T-helper 2 cell (primary cell): ENCODE results near the gene PALMD.

ENCODE experiments used
- DNase-seq, 5 experiments: peaks; one replicate each; pipeline versions ENCODE4 v3.0.0 to v3.0.0-alpha.2; 2012 to 2022

Gene PALMD

DNA sequence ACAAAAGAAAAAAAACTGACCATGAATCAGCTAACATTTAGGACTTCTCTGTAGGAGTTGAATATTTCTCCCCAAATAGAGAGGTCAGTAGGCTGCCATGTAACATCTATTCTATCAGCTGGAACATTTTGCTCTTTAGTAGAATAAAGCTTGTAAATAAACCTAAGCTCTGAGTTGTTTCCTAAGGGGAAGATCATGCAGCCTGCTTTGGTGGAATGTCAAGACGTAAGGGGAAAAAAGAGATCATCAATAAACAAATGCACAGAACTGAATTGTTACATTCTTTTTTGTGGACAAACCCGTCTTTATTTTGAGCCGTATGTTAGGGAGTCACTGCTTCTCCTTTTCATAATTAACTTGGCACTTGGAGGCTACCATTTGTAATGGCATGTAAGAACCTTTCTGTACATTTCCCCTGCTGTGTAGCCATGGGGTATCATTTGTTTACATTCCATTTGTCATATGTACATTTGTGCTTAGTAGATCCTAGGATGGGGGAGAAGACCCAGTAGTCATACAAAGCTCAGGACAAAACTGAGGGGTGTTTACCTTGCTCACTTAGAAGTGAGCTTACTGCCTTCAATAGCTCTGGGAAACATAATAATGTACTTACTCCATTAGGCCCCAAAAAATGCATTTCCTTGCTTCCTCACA lies 10.8 kb upstream of the PALMD start:
- DNase-seq, result no peak

DNA sequence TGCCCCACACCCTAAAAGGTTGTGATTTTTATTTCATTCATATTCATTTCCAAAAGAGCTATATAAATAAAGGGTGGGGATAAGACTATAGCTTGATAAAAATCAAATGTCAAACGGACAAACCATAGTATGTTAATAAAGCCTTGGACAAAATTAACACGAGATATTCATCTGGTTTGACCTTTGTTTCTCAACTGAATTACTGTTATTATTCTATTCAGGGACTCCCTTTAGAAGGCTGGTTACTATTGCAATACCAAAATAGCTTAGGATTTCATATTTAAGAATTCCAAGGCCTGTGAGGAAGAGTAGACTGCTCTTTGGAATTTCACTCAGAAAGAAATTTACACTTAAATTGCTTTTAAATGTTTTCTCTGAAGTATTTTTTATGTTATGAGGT lies 10.2 kb upstream of the PALMD start:
- no peak for DNase-seq

- no peak for DNase-seq
Measured at GRCh38 chr1:99636647-99637175, 9.2 kb upstream of the PALMD start.

GRCh38 chr1:99638853-99639252 lies 7.1 kb upstream of the PALMD start:
- DNase-seq, result no peak

GRCh38 chr1:99639408-99639807 lies 6.5 kb upstream of the PALMD start:
- DNase-seq, result no peak

- no peak for DNase-seq
Measured at GRCh38 chr1:99639945-99640344, 6.0 kb upstream of the PALMD start.

DNA sequence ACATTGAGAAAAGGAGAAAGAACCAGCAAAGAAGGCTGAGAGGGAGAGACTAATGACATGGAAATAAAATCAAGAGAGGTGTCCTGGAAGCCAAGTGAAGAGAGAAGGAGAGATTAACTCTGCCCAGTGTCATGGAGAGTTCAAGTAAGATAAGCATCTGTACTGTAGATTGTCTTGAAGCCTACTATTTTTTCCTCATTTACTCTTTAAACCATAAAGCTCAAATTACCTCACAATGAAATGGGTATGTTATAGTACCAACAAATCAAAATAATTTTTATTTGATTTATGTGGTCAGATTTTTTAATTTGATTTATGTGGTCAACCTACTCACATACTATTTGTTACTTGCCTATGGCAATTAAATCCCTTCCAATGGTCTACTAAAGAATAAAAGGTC lies 5.2 kb upstream of the PALMD start:
- DNase-seq, result no peak

DNA sequence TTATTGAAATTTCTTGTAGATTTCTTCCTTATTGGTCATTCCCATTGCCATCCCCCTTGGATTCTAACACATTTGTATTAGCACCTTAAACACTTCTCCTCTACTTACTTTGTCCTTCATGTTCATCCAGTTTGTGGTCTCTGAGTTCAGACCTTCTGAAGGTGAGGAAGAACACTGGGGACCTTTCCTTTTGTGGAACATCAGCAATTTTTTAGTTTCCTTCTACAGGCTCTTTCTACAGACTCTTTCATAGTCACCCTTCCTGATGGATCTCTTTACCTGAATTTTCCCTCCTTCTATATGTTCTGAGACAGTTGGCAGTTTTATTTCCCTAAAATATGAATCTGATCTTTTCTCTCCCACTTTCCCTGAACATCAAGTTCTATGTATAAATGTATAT lies 4.4 kb upstream of the PALMD start:
- no peak for DNase-seq

GRCh38 chr1:99642053-99642452 lies 3.9 kb upstream of the PALMD start:
- no peak for DNase-seq

DNA sequence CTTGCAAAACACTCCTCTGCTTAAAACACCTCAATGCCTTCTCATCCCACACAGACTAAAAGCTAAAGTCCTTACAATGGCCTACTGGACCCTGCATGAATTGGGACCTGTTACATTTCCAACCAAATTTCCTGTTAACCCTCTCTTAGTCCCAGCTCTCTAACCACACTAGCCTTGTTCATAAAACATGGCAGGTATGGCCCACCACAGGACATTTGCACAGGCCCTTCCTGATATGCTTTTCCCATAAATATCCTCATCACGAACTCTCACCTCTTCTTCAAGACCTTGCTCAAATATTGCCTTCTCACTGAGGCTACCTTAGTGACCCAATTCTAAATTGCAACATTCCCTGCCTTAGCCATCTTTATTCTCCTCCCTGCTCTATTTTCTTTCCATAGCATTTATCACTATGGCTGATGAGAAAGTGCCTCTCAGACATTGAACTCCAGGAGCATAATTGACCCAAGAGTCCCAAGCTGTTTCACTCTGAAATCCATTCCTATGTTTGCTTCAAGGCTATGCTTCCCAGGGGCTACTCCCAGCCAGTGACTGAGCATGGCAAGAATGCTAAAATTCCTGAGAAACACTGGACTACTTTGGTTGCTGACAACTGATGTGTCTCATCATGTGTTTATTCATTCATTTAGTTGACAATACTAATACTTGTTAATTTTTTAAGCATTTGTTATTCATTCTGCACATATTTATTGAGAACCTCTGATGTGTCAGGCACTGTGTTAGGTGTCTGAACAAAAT lies 2.7 kb upstream of the PALMD start:
- DNase-seq, result no peak

DNA sequence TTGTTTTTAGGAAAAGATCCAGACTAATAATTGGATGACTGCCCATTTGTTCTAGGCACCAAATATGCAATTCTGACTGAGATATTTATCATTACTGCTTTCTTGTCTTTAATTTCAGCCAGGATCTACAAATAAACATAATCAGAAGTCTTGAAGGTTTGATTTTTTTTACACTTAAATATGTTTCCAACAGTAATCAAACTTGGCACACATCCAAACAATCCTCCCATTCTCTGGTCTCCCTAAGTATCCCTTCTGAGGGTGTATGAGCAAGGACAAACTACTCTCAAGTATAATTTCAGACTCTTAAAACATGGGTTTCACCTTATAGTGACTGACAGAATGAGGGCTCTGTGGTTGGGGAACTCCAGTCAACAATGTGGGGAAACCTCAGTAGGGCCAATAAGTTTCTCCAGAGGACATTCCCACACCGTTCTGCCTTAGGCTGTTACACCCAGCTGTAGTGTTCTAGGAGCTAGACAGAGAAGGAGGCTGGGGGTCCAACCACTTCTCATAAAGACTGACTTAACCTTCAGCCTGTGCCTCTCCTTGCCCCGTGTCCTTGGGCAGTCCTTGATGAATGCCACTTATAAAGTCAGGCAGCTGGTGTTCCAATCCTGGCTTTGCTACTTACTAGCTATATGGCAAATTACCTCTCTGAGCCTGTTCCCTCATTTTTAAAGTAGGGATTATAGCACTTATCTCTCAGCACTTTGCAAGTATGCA lies 1.5 kb upstream of the PALMD start:
- DNase-seq, result no peak

DNA sequence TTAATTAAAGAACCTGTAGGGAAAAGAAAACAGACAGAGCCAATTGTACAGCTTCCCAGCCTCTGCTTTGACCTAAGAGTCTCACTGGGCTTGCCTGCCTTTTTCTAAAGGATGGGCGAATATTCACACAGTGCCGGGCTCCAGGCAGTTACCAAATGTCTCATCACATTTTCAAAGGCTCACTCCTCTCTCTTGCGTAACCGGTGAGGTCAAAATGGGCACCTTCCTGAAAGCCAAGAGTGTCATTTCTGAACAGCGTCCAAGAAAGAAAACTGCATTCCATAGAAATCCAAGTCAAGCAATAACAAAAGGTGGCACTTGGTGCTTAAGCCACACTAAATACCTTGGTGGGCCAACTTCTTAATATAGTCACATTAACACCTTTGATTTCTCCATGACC lies 710 bp upstream of the PALMD start:
- no peak for DNase-seq

DNA sequence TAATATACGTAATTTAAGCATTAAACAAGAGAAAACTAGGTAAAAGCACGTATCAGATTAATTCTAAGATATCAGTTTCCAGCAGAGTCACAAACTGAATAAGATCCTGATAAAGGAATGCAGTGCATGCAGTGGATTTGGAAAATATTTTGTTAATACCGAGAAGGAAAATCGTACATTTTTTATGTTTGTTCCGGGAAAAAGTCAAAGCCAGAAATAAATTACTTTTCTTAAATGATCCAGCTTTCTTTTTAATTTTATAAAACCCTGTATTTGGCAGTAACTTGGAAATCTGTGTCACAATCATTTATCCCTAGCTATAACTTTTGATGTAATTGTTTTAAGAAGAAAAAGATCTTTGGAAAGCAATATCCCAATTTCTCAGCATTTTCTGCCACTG lies 955 bp downstream of the PALMD start:
- DNase-seq, result no peak

DNA sequence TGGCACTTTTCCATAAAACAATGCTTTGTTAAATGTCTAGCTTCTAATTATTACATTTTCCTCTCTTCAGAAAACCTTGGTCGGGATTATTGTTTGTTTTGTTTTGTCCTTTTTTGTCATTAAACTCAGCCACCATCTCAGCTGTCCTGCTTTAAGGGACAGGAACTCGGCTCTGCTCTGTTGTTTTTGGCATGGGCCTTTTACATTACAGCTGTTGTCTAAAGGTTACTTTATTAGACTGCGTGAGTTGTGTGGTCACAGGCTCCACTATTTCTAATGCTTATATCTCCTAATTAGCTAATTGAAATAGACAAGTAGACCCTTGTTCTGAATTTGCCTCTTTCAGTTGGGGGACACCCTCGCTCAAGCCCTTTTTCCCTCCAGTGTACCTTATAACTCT lies 1.6 kb downstream of the PALMD start:
- DNase-seq, result no peak

DNA sequence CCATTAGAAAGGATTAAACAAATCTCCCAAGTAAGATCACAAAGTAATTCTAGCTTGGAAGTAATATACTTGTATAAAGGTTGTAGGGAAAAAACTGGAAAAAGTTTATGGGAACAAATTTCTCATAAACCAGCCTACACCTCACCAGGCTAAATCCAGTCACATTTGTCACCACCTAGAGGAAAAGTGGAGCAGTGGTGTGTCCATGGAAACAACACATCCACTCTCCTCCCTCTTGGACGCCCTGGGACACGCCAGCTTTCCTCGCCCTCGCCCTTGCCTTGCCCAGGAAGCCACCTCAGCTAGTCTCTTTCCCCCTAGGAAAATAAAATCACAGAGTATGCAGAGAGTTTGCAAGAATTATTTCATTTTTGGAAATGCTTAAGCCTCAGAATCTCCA lies 2.2 kb downstream of the PALMD start:
- DNase-seq, result no peak

DNA sequence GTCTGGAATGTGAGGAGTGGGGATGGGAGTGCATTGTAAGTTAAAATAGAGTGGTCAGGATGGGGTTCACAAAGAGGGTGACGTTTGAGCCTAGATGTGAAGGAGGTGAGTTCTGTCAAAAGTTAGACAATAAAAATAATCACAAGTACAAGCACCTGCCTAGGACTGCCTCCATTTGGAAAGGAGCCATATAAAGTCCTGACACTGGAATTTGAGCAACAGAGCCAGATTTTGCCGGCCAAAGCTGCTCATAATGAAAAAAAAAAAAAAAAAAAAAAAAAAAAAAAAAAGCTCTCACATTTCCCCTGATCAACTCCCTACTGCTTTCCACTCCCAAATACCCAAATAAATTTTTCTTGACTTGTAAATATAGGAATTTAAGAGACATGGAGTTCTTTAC lies 4.1 kb downstream of the PALMD start:
- DNase-seq, result no peak

DNA sequence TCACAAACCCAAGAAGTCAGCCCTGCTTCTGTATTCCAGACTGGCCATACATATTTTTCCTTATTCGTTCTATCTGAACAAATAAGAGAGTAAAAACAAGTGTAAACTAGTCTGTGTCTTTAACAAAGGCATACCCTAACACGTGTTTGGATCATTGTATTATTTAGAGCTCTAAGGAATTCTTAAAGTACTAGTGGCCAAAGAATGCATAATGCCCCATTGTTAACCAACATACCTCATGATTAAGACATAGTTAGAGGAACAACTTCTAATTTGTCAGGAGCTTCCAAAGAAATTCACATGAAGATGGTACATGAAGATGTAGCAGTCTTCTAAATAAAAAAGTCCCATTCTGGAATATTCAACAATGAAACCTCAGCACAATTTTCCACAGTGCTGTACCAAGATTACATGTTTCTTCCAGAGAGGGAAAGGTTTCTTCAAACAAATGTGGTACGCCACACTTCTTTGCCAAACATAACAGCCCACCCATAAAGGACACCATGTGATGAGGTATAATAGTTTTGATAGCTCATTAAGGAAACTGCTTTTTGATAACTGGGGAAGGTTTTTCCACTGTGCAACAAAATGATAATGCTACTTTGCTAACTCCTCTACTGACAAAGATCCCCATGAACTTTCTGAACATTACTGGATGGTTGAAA lies 5.0 kb downstream of the PALMD start:
- no peak for DNase-seq

DNA sequence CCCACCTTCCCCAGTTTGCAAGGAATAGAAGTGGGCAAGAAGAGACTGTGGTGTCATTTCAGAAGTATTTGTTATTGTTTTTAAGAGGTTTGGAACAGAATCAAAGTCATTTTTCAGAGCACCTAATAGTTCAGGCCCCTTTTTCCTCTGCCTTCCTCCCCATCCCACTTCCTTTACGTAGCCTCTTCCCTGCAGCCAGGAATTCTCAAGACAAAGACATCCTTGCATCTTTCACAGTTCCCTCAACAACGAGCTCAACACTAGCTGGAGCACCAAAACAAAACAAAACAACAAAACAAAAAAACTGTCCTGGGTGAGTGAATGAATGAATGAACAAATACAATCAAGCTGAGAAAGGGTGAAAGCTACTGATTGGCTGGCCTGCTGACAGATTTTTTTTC lies 7.0 kb downstream of the PALMD start:
- DNase-seq, result no peak

DNA sequence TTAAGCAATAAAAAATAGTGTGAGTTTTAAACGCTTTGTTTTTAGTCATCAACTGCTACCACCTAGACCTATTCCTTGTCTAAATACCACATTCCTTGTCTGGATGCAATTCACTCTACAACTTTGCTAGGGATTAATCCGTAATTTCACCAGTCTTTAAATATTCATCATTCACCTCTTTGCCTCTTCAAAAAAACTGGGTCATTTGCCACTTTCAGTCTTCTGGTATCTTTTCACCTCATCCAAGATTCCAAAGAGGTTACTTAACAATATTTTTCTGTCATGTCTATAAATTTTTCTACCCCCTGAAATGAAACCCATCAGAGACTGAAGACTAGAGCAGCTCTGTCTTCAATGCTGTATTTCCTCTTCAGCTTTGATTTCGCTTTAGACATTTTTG lies 9.5 kb downstream of the PALMD start:
- DNase-seq, result no peak

GRCh38 chr1:99656701-99657100 lies 10.8 kb downstream of the PALMD start:
- DNase-seq, result no peak

GRCh38 chr1:99657213-99658030 lies 11.5 kb downstream of the PALMD start:
- no peak for DNase-seq

DNA sequence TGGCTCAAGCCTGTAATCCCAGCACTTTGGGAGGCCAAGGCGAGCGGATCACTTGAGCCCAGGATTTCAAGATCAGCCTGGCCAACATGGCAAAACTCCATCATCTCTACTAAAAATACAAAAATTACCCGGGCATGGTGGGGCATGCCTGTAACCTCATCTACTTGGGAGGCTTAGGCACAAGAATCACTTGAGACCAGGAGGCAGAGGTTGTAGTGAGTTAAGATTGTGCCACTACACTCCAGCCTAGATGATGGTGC lies 12.0 kb downstream of the PALMD start:
- no peak for DNase-seq

- no peak for DNase-seq
Measured at GRCh38 chr1:99659755-99660210, 13.9 kb downstream of the PALMD start.
